ENCODE measurements around the gene RFX4.

DNA sequence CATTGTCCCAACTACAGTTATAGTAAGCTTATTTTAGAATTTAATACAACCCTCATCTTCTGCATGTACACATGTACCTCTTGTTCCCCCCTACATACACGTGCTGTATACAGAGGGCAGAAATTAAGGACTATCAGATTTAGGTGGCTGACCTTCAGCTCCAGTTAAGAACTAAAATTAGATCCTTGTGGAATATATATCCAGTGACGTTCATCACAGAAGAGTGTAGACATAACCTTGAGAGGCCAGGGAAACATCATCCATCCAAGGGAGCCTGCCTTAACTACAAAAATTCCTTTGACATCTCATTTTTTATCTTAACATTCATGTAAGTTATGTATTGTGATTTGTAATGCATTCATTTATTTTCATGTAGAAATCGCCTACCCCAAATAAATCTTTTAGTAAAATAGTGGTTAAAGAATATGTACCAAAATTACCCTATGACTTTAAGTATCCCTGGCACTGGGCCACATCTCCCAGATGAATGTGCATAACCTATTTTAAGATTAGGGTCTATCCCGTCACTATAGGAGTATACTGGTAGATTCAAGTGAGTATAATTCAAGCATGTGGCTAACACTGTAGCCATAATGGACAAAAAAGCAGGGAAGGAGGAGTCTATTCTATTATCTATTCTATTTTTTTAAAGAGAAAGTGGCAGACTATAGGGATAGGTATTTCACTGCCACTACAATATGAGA, 219.2 kb downstream of the RFX4 start:
- TF ChIP-seq, protein P1, sequence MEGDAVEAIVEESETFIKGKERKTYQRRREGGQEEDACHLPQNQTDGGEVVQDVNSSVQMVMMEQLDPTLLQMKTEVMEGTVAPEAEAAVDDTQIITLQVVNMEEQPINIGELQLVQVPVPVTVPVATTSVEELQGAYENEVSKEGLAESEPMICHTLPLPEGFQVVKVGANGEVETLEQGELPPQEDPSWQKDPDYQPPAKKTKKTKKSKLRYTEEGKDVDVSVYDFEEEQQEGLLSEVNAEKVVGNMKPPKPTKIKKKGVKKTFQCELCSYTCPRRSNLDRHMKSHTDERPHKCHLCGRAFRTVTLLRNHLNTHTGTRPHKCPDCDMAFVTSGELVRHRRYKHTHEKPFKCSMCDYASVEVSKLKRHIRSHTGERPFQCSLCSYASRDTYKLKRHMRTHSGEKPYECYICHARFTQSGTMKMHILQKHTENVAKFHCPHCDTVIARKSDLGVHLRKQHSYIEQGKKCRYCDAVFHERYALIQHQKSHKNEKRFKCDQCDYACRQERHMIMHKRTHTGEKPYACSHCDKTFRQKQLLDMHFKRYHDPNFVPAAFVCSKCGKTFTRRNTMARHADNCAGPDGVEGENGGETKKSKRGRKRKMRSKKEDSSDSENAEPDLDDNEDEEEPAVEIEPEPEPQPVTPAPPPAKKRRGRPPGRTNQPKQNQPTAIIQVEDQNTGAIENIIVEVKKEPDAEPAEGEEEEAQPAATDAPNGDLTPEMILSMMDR (IDR thresholded peaks at IDR 0.05) = no peak
- no peak for TF ChIP-seq POLR2A (IDR thresholded peaks at IDR 0.05)

Data from adrenal gland (tissue), 5 donors.